ENCODE results near the gene ZSCAN25.

ZSCAN25 gene

DNA sequence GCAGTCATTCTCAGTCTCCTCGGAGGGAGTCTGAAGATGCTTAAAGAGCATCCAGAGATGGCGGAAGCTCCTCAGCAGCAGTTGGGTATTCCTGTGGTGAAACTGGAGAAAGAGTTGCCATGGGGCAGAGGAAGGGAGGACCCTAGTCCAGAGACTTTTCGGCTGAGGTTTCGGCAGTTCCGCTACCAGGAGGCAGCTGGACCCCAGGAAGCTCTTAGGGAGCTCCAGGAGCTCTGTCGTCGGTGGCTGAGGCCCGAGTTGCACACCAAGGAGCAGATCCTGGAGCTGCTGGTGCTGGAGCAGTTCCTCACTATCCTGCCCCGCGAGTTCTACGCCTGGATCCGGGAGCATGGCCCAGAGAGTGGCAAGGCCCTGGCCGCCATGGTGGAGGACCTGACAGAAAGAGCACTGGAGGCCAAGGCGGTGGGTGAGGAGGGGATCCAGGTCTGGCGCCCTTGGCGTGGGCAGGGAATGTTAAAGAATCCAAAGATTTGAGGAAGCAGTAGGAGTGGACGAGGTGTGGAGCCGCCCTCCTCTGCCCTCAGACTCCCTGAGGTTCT, 2.9 kb downstream of the ZSCAN25 start:
- TF ChIP-seq, protein P1, sequence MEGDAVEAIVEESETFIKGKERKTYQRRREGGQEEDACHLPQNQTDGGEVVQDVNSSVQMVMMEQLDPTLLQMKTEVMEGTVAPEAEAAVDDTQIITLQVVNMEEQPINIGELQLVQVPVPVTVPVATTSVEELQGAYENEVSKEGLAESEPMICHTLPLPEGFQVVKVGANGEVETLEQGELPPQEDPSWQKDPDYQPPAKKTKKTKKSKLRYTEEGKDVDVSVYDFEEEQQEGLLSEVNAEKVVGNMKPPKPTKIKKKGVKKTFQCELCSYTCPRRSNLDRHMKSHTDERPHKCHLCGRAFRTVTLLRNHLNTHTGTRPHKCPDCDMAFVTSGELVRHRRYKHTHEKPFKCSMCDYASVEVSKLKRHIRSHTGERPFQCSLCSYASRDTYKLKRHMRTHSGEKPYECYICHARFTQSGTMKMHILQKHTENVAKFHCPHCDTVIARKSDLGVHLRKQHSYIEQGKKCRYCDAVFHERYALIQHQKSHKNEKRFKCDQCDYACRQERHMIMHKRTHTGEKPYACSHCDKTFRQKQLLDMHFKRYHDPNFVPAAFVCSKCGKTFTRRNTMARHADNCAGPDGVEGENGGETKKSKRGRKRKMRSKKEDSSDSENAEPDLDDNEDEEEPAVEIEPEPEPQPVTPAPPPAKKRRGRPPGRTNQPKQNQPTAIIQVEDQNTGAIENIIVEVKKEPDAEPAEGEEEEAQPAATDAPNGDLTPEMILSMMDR (conservative IDR thresholded peaks at IDR 0.05; ENCODE audit: low read length): no peak
- no peak overlapping the region for H3K4me3 ChIP-seq (ENCODE audit: low read length)
- DNase-seq (ENCODE audit: low read depth): no peak

DNA sequence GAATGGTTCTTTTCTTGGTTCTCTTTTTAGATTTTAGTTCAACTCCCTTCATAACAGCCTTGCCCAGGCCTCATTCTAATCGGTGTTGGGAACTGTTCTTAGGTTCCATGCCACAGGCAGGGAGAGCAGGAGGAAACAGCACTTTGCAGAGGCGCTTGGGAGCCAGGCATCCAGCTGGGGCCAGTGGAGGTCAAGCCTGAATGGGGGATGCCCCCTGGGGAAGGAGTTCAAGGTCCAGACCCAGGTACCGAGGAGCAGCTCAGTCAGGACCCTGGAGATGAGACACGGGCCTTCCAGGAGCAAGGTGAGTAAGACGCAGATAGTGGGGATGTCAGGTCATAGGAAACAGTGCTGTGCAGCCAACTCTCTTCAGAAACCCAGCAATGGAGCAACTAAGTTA, 4.5 kb downstream of the ZSCAN25 start:
- H3K4me3 ChIP-seq (ENCODE audit: low read length): no peak overlapping the region
- TF ChIP-seq, protein P1 (conservative IDR thresholded peaks at IDR 0.05; ENCODE audit: low read length): no peak

DNA sequence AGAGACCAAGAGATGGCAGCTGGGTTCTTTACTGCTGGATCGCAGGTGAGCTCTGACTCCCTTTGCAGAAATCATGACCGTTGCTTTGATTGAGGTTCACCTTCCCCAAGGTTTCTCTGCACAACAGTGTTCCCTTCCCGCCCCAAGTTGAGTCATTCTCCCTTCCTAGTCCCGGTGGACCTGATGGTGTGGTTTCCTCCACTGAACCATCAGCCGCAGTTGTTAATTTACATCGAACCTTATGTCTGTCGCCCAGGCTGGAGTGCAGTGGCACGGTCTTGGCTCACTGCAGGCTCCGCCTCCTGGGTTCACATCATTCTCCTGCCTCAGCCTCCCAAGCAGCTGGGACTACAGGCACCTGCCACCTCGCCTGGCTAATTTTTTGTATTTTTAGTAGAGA, 5.8 kb downstream of the ZSCAN25 start:
- DNase-seq (ENCODE audit: low read depth): no peak
- no peak overlapping the region for H3K4me3 ChIP-seq (ENCODE audit: low read length)
- TF ChIP-seq, protein P1 (conservative IDR thresholded peaks at IDR 0.05; ENCODE audit: low read length): no peak

More for the DNA sequence above, 4.5 kb downstream of the ZSCAN25 start:
- no peak for DNase-seq (ENCODE audit: low read depth)

DNA sequence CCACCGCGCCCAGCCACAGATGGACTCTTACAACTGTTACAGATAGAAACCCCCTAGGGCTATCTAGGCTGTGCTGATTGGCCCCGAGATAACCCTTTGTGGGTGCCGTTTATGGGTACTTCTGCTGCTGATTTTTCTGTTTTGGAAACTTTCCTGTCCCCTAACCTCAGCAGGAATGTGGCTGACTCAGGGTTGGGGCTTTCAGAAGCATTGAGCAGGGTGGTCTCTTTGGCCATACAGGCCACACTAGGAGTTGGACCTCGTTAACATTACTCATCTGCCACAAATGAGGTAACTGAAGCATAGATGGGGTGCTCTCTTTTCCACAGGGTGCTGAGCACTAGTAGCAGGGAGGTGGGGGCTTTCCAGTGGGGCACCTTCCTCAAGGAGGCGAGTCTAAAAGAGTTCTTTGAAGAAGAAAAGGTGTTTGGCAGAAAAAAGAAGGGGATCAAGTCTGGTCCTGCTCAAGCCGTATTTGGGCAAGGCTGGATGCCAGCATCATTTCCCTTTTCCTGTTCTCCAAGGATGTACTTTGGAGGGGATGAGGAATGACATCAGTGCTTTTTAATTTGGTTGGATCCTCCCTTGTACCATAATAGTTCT, 6.4 kb downstream of the ZSCAN25 start:
- H3K4me3 ChIP-seq (ENCODE audit: low read length): no peak overlapping the region
- DNase-seq (ENCODE audit: low read depth): no peak
- TF ChIP-seq, protein P1 (conservative IDR thresholded peaks at IDR 0.05; ENCODE audit: low read length): no peak

DNA sequence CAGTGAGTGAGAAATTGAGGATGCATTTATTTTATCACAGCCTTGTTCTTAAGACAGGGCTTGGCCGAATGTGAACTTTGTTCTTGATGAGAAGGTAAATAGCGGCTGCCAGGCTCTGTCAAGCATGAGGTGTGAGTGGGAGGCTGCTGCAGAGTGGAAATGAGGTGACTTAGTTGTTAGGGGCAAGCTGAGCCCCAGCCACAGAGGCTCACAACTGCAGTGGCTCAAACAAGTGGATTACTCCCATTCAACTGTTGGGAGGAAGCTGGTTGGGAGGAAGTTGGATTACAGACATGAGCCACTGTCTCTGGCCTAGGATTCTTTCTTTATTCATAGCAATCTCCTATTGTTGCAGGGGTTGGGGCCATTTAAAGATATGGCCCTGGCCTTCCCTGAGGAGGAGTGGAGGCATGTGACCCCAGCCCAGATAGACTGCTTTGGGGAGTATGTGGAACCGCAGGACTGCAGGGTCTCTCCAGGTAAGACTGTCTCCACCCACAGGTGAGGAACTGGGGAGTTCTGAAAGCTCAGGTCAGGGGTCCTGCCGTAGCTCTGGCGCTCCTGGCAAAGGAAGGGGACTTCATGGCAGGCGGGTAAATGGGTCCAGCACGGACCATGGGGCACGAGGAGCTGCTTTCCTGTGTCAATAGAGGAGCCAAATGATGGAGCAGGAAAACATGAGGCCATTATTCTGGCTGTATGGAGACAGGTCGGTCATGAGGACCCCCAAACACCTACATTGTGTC, 7.1 kb downstream of the ZSCAN25 start:
- DNase-seq (ENCODE audit: low read depth): no peak
- TF ChIP-seq, protein P1 (conservative IDR thresholded peaks at IDR 0.05; ENCODE audit: low read length): no peak
- no peak overlapping the region for H3K4me3 ChIP-seq (ENCODE audit: low read length)

DNA sequence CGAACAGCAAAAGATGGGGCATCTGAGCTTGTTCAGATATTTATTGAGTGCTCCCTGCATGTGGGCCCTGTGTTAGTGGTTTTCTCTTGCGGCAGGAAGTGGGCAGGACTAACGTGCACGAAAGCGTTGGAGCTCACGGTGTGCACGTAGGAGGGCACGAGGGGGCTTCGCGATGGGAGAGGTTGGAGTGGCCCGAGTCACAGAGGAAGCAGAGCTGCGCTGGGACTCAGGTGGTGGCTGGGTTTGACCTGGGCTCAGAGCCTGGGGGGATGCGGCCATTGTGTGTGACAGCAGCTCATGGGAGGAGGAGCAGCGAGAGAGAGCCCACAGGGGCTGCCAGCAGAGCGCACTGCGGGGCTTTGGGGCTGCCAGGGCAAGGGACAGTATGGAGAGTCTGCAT, 7.7 kb downstream of the ZSCAN25 start:
- no peak for DNase-seq (ENCODE audit: low read depth)
- TF ChIP-seq, protein P1 (conservative IDR thresholded peaks at IDR 0.05; ENCODE audit: low read length): no peak

DNA sequence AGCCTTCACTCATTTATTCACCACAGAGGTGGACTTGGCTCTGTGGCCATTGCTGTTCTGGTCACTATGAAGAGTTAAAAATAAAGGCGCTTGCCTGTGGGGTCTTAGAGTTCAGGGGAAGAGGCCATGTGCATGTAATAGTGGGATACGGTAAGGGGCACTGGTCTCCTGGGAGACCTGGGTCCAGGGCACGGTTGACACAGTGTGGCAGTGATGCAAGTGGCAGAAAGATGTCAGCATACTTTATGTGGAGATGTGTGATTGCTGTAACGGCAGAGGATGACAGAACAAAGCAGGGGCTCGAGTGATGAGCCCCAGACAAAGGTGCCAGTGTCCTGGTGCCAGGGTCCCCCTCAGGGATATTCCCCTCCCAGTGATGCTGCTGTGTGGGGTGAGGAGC, 8.6 kb downstream of the ZSCAN25 start:
- TF ChIP-seq, protein P1 (conservative IDR thresholded peaks at IDR 0.05; ENCODE audit: low read length): no peak

More for the DNA sequence above, 7.7 kb downstream of the ZSCAN25 start:
- no peak overlapping the region for H3K4me3 ChIP-seq (ENCODE audit: low read length)

More for the DNA sequence above, 8.6 kb downstream of the ZSCAN25 start:
- no peak for DNase-seq (ENCODE audit: low read depth)
- H3K4me3 ChIP-seq (ENCODE audit: low read length): no peak overlapping the region
